Rectal smooth muscle tissue (tissue), 1 donor: ENCODE measurements around the gene GMDS.

Source experiments
- H3K27ac ChIP-seq: one replicate; pipeline ENCODE4 v1.7.0; 2013; ENCODE audit warnings: low read depth, low read length, inconsistent platforms
- H3K27me3 ChIP-seq: one replicate; pipeline ENCODE4 v1.7.0; 2013; ENCODE audit warnings: low read length; ENCODE audit not compliant: control insufficient read depth, insufficient read depth
- H3K36me3 ChIP-seq: one replicate; pipeline ENCODE4 v1.7.0; 2013; ENCODE audit warnings: low read length; ENCODE audit not compliant: control insufficient read depth, insufficient read depth
- H3K4me1 ChIP-seq: one replicate; pipeline ENCODE4 v1.7.0; 2013; ENCODE audit warnings: low read length; ENCODE audit not compliant: control insufficient read depth, insufficient read depth
- H3K4me3 ChIP-seq: one replicate; pipeline ENCODE4 v1.7.0; 2013; ENCODE audit warnings: low read length
- H3K9ac ChIP-seq: one replicate; pipeline ENCODE4 v1.7.0; 2013; ENCODE audit warnings: low read length

GMDS gene

DNA sequence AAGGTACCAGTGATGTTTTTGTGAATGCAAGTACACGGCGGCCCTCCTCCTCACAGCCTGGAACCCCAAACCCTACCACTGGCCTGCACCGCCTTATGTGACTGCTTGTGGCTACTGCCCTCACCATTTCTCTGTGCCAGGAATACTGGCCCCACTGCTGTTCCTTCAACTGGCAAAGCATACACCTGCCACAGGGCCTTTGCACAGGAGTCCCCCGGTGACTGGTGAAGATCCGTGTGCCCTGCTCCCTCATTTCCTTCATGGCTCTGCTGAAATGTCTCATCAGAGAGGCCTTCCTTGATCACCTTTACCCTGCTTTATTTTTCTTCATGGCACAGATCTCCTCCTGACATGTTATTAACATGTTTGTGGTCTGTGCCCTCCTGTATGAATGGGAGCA is 581.9 kb downstream of the GMDS start:
- Histone ChIP-seq H3K27ac (no peak overlapping the region), H3K9ac (no peak overlapping the region), H3K27me3 (no peaks in the 10 kb centered on the region), H3K4me1 (no peaks in the 10 kb centered on the region), H3K4me3 (no peak overlapping the region), H3K36me3 (no peaks in the 10 kb centered on the region)

DNA sequence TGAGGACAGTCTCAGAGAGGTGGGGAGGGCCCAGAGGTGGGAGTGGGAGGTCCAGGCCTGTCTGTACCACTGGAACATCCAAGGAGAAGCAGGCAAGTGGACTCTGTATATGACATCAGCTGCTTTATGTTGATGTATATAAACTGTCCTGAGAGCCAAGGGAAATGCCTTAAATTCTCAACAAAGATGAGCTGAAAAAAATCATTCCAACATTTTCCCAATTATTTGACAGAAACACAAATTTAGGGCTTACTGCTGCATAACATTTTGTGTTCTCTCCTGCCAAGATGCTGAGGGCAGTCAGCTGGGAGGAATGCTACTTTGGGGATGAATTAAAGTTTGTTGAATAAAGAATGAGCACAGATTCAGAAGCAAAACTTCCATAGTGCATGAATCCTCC is 582.9 kb downstream of the GMDS start:
- no peaks in the 10 kb centered on the region for H3K27me3 ChIP-seq
- H3K4me3 ChIP-seq = no peak overlapping the region
- H3K36me3 ChIP-seq = no peaks in the 10 kb centered on the region
- H3K9ac ChIP-seq = no peak overlapping the region
- H3K4me1 ChIP-seq = no peaks in the 10 kb centered on the region
- H3K27ac ChIP-seq = no peak overlapping the region

DNA sequence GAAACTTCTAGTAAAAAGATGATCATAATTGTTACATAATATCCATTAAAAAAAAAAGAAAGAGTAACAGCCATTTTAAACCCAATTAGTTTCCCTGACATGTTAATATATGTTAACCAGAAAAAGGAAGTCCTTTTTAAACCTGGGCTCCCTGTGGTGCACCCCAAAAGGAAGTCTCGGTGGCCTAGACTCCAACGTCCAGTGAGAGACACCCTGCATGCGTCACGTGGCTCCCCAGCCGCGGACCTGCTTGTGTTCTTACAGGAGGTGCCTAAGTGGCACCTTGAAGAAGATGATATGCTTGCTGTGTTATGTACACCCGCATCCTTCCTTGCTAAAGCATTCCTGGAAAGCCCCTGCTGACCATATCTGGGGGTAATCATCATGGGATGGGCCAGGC is 585.6 kb downstream of the GMDS start:
- Histone ChIP-seq H3K36me3 (no peaks in the 10 kb centered on the region), H3K9ac (no peak overlapping the region), H3K27ac (no peak overlapping the region), H3K4me1 (no peaks in the 10 kb centered on the region), H3K4me3 (no peak overlapping the region), H3K27me3 (no peaks in the 10 kb centered on the region)

DNA sequence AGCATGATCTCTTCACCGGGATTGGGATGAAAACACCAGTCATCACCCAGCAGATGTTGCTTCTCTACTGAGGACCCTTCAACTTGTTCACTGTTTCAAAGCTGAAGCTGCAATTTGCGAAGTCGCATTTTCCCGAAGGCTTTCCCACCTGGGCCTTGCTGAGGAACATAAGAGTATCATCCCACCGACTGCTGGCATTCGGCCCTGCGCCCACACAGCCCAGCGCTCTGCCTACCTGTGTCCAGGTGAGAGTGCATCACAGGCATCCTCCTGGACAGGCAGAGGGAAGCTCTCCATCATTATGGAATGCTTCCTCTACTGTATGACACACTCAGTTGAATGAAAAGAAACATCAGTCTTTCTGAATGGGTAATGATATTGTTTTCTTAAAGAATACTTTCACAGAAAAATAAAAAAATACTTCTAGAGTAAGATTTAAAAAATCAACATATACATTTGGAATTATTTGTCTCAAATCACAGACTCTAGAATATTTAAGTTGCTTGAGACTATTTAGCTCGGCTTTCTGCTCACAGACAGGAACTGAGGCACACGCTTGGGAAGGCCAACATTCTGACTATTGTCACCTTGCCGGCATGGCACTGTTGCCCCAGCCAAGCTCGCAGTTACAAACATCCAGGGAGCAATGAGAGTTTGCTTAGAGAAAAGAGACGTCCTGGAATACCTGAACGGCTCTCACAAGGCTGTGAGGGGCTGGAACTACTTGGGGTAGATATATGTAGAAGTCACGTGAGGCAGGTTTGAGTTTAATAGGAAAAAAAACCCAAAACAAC is 587.0 kb downstream of the GMDS start:
- H3K36me3 ChIP-seq = no peaks in the 10 kb centered on the region
- no peaks in the 10 kb centered on the region for H3K4me1 ChIP-seq
- no peaks in the 10 kb centered on the region for H3K27me3 ChIP-seq
- H3K9ac ChIP-seq = no peak overlapping the region
- H3K27ac ChIP-seq = no peak overlapping the region
- H3K4me3 ChIP-seq = no peak overlapping the region

DNA sequence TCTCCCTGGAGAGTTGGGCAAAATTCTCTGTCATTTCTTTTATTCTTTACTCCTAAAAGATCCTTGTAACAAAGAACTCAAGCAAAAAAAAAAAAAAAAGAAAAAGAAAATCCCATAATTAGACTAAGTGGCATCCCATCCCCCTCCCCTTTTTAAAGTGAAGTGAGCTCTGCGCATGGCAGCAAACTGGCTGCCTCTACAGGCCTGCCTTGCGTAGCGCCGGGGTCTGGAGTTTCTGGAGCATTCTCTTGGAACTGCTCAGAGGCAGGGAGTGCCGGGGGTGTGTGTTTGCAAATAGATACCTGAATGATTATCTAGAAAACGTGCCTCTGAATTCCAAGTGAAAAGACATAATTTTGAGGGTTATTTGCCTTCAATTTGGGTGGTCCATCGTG is 587.6 kb downstream of the GMDS start:
- H3K4me3 ChIP-seq = no peak overlapping the region
- H3K4me1 ChIP-seq = no peaks in the 10 kb centered on the region
- H3K36me3 ChIP-seq = no peaks in the 10 kb centered on the region
- H3K27ac ChIP-seq = no peak overlapping the region
- no peak overlapping the region for H3K9ac ChIP-seq
- H3K27me3 ChIP-seq = no peaks in the 10 kb centered on the region

DNA sequence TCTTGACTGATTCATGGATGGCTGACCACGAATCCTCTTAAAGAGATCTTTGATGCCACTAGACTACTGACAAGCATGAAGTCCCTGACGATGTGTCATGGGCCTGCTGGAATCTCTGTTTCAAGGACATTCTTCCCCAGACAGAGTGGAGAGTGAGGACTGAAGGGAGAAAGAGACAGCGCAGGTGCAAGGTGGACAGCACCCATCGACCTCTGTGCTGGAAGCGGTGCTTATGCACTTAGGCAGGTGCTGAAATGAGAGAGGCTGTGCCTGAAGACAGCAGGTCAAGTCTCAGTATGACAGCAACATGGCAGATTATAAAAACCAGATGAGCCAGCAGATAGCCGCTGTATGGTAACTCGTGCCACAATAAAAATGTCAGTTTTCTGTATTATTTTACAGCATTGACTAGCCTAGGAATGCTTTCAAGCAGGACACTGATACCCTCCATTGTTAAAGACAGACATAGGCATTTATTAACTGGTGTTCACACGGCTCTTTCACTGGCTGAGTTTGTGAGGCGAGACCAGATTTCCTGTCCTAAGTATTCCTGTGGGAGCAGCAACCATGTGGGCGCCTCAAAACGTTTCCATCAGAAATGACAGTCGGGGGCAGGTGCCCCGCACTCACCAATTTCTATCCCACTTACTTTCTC is 588.2 kb downstream of the GMDS start:
- Histone ChIP-seq H3K36me3 (no peaks in the 10 kb centered on the region), H3K27ac (no peak overlapping the region), H3K27me3 (no peaks in the 10 kb centered on the region), H3K4me3 (no peak overlapping the region), H3K4me1 (no peaks in the 10 kb centered on the region), H3K9ac (no peak overlapping the region)

DNA sequence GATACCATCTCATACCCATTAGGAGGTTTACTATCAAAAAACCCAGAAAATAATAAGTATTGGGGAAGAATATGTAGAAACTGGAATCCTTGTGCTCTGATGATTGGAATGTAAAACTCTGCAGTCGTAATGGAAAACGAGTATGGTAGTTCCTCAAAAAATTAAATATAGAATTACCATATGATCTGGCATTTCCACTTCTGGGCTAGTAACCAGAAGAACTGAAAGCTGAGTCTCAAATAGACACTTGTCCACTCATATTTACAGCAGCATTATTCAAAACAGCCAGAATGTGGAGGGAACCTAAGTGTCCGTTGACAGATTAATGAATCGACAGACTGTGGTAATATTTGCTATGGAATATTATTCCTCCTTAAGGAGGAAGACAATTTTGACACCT is 591.4 kb downstream of the GMDS start:
- no peak overlapping the region for H3K9ac ChIP-seq
- no peaks in the 10 kb centered on the region for H3K4me1 ChIP-seq
- H3K4me3 ChIP-seq = no peak overlapping the region
- H3K27ac ChIP-seq = no peak overlapping the region
- no peaks in the 10 kb centered on the region for H3K27me3 ChIP-seq
- H3K36me3 ChIP-seq = no peaks in the 10 kb centered on the region

DNA sequence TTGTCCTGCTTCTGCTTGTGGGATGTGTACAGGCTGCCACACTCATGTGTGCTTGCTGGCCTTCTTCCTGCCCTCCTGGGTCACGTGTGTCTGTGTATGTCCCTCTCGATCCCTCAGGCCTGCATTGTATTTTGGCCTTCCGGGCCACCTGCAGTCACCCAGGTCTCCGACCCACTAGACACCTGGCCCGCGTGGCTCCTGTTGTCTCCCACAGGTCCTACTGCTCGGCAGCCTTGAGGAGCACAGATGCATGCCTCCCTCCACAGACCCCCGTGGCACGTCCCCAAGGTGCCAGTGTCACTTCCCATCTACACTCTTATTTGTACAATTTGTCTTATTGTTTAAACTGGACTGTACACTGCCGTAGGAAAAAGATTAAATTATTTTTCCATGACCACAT is 592.6 kb downstream of the GMDS start:
- no peaks in the 10 kb centered on the region for H3K27me3 ChIP-seq
- no peaks in the 10 kb centered on the region for H3K4me1 ChIP-seq
- no peak overlapping the region for H3K9ac ChIP-seq
- no peak overlapping the region for H3K4me3 ChIP-seq
- H3K27ac ChIP-seq = no peak overlapping the region
- no peaks in the 10 kb centered on the region for H3K36me3 ChIP-seq

DNA sequence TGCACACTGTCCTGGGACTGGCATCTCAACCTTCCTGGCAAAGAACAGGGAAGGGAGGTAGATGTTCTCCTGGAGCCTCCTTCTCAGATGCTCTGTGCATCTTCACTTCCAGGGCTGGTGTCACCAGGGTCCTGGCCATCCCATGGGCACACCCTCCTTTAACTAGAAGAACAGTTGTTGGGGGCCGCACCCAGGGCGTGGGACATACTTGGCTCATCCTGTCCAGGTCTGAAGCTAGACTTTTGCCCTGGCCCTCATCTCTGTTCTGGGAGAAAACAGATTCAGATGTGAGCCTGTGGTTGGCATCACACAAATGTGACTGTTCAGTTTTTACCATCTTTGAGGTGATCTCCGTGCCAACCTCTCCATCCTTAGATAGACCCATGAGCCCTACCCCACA is 594.0 kb downstream of the GMDS start:
- no peaks in the 10 kb centered on the region for H3K36me3 ChIP-seq
- no peak overlapping the region for H3K4me3 ChIP-seq
- H3K4me1 ChIP-seq = no peaks in the 10 kb centered on the region
- no peak overlapping the region for H3K9ac ChIP-seq
- H3K27ac ChIP-seq = no peak overlapping the region
- H3K27me3 ChIP-seq = no peaks in the 10 kb centered on the region

DNA sequence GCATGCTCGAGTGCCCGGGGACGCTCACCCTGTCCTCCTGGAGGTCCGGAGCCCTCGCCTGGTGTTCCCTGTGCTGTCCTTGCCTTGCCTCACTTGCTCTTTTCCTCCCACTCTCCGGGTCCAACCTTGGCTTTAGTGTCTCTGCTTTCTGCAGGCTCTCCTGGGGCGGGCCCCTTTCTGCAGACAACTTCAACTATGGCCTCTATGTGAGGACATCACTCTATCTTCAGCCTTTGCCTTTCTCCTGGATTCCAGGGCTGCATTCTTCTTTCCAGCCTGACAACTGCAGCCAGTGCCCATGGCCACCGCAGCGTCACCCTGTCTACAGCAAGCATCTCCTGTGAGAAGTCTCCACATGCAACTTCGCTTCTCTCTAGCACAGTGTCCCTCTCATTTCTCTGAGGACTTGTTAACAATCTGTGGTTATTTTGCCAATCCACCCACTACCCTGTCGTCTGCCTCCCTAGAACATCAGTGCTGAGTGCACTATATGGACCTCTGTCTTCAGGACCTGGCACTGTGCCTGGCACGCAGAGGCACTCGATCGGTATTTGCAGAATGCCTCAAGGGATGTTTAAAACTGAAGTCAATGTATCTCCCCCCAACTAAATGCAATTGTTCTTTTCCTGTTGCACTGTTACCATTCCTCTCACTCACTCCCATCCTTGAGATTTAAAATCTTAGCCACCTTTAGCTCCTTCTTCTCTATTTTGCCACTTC is 599.8 kb downstream of the GMDS start:
- H3K27ac ChIP-seq = no peak overlapping the region
- H3K27me3 ChIP-seq = no peaks in the 10 kb centered on the region
- no peak overlapping the region for H3K4me3 ChIP-seq
- H3K36me3 ChIP-seq = no peaks in the 10 kb centered on the region
- H3K4me1 ChIP-seq = no peaks in the 10 kb centered on the region
- H3K9ac ChIP-seq = no peak overlapping the region

DNA sequence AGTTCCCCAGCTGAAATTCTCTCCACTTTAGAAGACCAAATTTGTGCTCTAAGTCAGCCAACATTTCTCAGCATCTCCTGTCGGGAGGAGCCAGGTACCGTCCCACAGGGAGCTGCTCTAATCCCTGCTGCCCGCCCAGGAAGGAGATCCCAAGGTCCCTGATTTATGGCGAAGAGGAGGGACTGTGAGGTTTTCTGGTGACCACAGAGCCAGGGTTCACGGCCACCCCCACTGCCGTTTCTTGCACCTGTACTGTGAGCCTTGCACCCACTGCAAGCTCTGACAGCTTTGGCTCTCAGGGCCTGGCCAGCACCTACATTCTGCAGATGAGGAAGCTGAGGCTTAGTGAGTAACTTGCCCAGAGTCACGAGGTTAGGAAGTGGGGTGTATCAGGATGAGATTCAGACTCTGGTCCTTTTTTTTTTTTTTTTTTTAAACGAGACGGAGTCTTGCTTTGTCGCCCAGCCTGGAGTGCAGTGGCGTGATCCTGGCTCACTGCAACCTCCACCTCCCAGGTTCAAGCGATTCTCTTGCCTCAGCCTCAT is 600.8 kb downstream of the GMDS start:
- Histone ChIP-seq H3K36me3 (no peaks in the 10 kb centered on the region), H3K4me3 (no peak overlapping the region), H3K9ac (no peak overlapping the region), H3K4me1 (no peaks in the 10 kb centered on the region), H3K27me3 (no peaks in the 10 kb centered on the region), H3K27ac (no peak overlapping the region)

DNA sequence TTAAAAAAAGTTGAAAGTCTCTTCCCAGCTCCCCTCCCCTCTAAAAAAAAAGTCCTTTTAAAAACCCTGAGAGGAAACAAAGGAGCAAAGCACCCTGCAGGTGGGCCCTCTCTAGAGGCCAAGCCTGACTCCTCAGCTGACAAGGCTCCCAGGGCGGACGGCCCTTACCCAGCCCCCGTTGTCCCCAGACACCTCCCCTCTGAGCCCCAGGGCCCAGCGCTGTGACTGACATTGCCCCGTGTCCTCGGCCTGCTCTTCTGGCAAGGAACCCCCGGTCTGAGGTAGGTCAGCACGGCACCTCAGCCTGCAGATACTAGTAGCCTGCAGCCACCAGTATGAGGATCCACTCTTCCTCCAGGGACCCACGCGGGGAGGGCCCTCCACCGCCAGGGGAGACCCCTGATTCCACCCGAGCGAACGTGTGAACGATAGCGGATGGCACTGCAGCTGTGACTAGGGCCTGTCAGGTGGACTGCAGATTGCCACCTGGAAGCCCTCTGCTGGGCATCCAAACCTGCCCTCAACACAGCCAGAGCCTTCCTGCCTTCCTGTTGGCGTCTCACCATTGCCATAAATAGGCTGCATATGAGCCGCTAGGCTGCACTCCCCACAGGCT is 601.5 kb downstream of the GMDS start:
- Histone ChIP-seq H3K9ac (no peak overlapping the region), H3K27me3 (no peaks in the 10 kb centered on the region), H3K4me1 (no peaks in the 10 kb centered on the region), H3K36me3 (no peaks in the 10 kb centered on the region), H3K4me3 (no peak overlapping the region), H3K27ac (no peak overlapping the region)
